ENCODE data around the gene GLIS2. TPM values are rescaled to one million over a fixed set of nuclear protein-coding genes. Genes with fewer than 3 reads are reported as not detected.

GLIS2 gene
- total and polyA plus RNA-seq, 2 donors (not counting 1 experiment from before 2014, with no cell fraction given) = 4.0 to 6.0 TPM

DNA sequence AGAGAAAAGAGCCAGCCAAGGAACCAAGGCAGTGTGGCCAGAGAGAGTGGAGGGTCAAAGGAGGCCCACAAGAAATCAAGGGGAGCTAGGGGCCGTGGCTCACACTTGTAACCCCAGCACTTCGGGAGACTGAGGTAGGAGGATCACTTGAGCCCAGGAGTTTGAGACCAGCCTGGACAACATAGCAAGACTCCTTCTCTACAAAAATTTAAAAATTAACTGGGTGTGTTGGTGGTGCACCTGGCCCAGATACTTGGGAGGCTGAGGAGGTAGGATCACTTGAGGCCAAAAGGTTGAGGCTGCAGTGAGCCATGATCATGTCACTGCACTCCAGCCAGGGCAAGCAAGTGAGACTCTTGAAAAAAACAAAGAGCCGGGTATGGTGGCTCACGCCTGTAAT is 24.2 kb upstream of the GLIS2 start:
- no peak for DNase-seq (ENCODE audit: low read depth in 2 of 2)
- TF ChIP-seq EZH2 (IDR thresholded peaks at IDR 0.05; ENCODE audit: low read length, missing control alignments) = no peak
- TF ChIP-seq CTCF (conservative IDR thresholded peaks at IDR 0.05 in 1 of 2, IDR thresholded peaks at IDR 0.05 in 1 of 2; ENCODE audit: low read depth in 1 of 2, low read length in 2 of 2) = no peak
- Histone ChIP-seq H3K9ac (ENCODE audit: insufficient read depth, low read length) (no peak overlapping the region), H3K4me3 (replicated peaks in 1 of 4; ENCODE audit: control extremely low read depth in 1 of 4, insufficient read depth in 1 of 4, low read depth in 3 of 4, low read length in 4 of 4) (no peak overlapping the region), H2AFZ (ENCODE audit: low read length) (no peak overlapping the region), H3K36me3 (ENCODE audit: control insufficient read depth, insufficient read depth, low read length) (no peaks in the 10 kb centered on the region), H4K20me1 (ENCODE audit: control insufficient read depth, extremely low read depth, insufficient read depth, low read length) (no peaks in the 10 kb centered on the region), H3K27ac (ENCODE audit: insufficient read depth, low read length) (no peak overlapping the region), H3K27me3 (ENCODE audit: control insufficient read depth, insufficient read depth, low read length) (no peaks in the 10 kb centered on the region), H3K79me2 (ENCODE audit: control insufficient read depth, insufficient read depth, low read length) (no peaks in the 10 kb centered on the region), H3K4me1 (ENCODE audit: control insufficient read depth, extremely low read depth, insufficient read depth, low read length) (peaks cover 24% of the 10 kb centered on the region), H3K4me2 (ENCODE audit: extremely low read depth, insufficient read depth, low read length) (no peak overlapping the region), H3K9me3 (ENCODE audit: control insufficient read depth, insufficient read depth, low read depth, low read length) (no peaks in the 10 kb centered on the region)

- peaks cover 25% of the 10 kb centered on the region for H3K4me1 ChIP-seq (ENCODE audit: control insufficient read depth, extremely low read depth, insufficient read depth, low read length)
- no peaks in the 10 kb centered on the region for H3K36me3 ChIP-seq (ENCODE audit: control insufficient read depth, insufficient read depth, low read length)
- no peaks in the 10 kb centered on the region for H3K27me3 ChIP-seq (ENCODE audit: control insufficient read depth, insufficient read depth, low read length)
- no peaks in the 10 kb centered on the region for H3K9me3 ChIP-seq (ENCODE audit: control insufficient read depth, insufficient read depth, low read depth, low read length)
- no peaks in the 10 kb centered on the region for H3K79me2 ChIP-seq (ENCODE audit: control insufficient read depth, insufficient read depth, low read length)
- H3K27ac ChIP-seq (ENCODE audit: insufficient read depth, low read length) = no peak overlapping the region
- H4K20me1 ChIP-seq (ENCODE audit: control insufficient read depth, extremely low read depth, insufficient read depth, low read length) = no peaks in the 10 kb centered on the region
- peak overlapping the region in 1 of 4 experiments; percentile 11 for H3K4me3 ChIP-seq (replicated peaks in 1 of 4; ENCODE audit: control extremely low read depth in 1 of 4, insufficient read depth in 1 of 4, low read depth in 3 of 4, low read length in 4 of 4)
- H3K4me2 ChIP-seq (ENCODE audit: extremely low read depth, insufficient read depth, low read length) = peak overlapping the region; percentile 68
- DNase-seq (ENCODE audit: low read depth in 2 of 2) = no peak
- TF ChIP-seq EZH2 (IDR thresholded peaks at IDR 0.05; ENCODE audit: low read length, missing control alignments) (no peak), CTCF (conservative IDR thresholded peaks at IDR 0.05 in 1 of 2, IDR thresholded peaks at IDR 0.05 in 1 of 2; ENCODE audit: low read depth in 1 of 2, low read length in 2 of 2) (no peak)
- no peak overlapping the region for H3K9ac ChIP-seq (ENCODE audit: insufficient read depth, low read length)
- no peak overlapping the region for H2AFZ ChIP-seq (ENCODE audit: low read length)
Measured at GRCh38 chr16:4293181-4293716, 22.6 kb upstream of the GLIS2 start.

GRCh38 chr16:4293822-4294457 is 21.9 kb upstream of the GLIS2 start:
- Histone ChIP-seq H3K27ac (ENCODE audit: insufficient read depth, low read length) (peak overlapping the region; percentile 48), H2AFZ (ENCODE audit: low read length) (peak overlapping the region; percentile 52), H3K4me2 (ENCODE audit: extremely low read depth, insufficient read depth, low read length) (peak overlapping the region; percentile 72), H3K36me3 (ENCODE audit: control insufficient read depth, insufficient read depth, low read length) (no peaks in the 10 kb centered on the region), H3K9me3 (ENCODE audit: control insufficient read depth, insufficient read depth, low read depth, low read length) (no peaks in the 10 kb centered on the region), H4K20me1 (ENCODE audit: control insufficient read depth, extremely low read depth, insufficient read depth, low read length) (no peaks in the 10 kb centered on the region), H3K4me3 (replicated peaks in 1 of 4; ENCODE audit: control extremely low read depth in 1 of 4, insufficient read depth in 1 of 4, low read depth in 3 of 4, low read length in 4 of 4) (peak overlapping the region in 2 of 4 experiments; percentile 9 to 22), H3K9ac (ENCODE audit: insufficient read depth, low read length) (peak overlapping the region; percentile 20), H3K27me3 (ENCODE audit: control insufficient read depth, insufficient read depth, low read length) (no peaks in the 10 kb centered on the region), H3K4me1 (ENCODE audit: control insufficient read depth, extremely low read depth, insufficient read depth, low read length) (peaks cover 23% of the 10 kb centered on the region), H3K79me2 (ENCODE audit: control insufficient read depth, insufficient read depth, low read length) (no peaks in the 10 kb centered on the region)
- DNase-seq (ENCODE audit: low read depth in 2 of 2) = peak; percentile 84 to 87
- TF ChIP-seq EZH2 (IDR thresholded peaks at IDR 0.05; ENCODE audit: low read length, missing control alignments) (no peak), CTCF (conservative IDR thresholded peaks at IDR 0.05 in 1 of 2, IDR thresholded peaks at IDR 0.05 in 1 of 2; ENCODE audit: low read depth in 1 of 2, low read length in 2 of 2) (no peak)

All from fibroblast of lung (primary cell).